ENCODE results near the gene THBD.

THBD gene

GRCh38 chr20:23009636-23010035, 39.8 kb downstream of the THBD start:
- H3K4me3 ChIP-seq (ENCODE audit: low read depth, low read length) = no peak overlapping the region
- no peak for DNase-seq (ENCODE audit: low read depth)
- TF ChIP-seq CTCF (IDR thresholded peaks at IDR 0.05; ENCODE audit: low read depth, low read length) (no peak), MYC (IDR thresholded peaks at IDR 0.05; ENCODE audit: low read depth, low read length) (no peak), MAX (IDR thresholded peaks at IDR 0.05; ENCODE audit: low read depth, low read length) (no peak), POLR2A (IDR thresholded peaks at IDR 0.05; ENCODE audit: extremely low read depth, insufficient read length) (no peak)

GRCh38 chr20:23008667-23009066, 40.8 kb downstream of the THBD start:
- no peak for DNase-seq (ENCODE audit: low read depth)
- H3K4me3 ChIP-seq (ENCODE audit: low read depth, low read length) = no peak overlapping the region
- TF ChIP-seq CTCF (IDR thresholded peaks at IDR 0.05; ENCODE audit: low read depth, low read length) (no peak), POLR2A (IDR thresholded peaks at IDR 0.05; ENCODE audit: extremely low read depth, insufficient read length) (no peak), MAX (IDR thresholded peaks at IDR 0.05; ENCODE audit: low read depth, low read length) (no peak), MYC (IDR thresholded peaks at IDR 0.05; ENCODE audit: low read depth, low read length) (no peak)

- no peak for TF ChIP-seq CTCF (IDR thresholded peaks at IDR 0.05; ENCODE audit: low read depth, low read length)
- TF ChIP-seq MAX (IDR thresholded peaks at IDR 0.05; ENCODE audit: low read depth, low read length) = no peak
- no peak for TF ChIP-seq MYC (IDR thresholded peaks at IDR 0.05; ENCODE audit: low read depth, low read length)
- H3K4me3 ChIP-seq (ENCODE audit: low read depth, low read length) = no peak overlapping the region
- DNase-seq (ENCODE audit: low read depth) = no peak
These were observed 41.4 kb downstream of the THBD start for GRCh38 chr20:23007886-23008655.

GRCh38 chr20:23007462-23007861, 42.0 kb downstream of the THBD start:
- TF ChIP-seq MYC (IDR thresholded peaks at IDR 0.05; ENCODE audit: low read depth, low read length) = no peak
- no peak for TF ChIP-seq POLR2A (IDR thresholded peaks at IDR 0.05; ENCODE audit: extremely low read depth, insufficient read length)
- no peak for TF ChIP-seq MAX (IDR thresholded peaks at IDR 0.05; ENCODE audit: low read depth, low read length)
- TF ChIP-seq CTCF (IDR thresholded peaks at IDR 0.05; ENCODE audit: low read depth, low read length) = no peak
- no peak for DNase-seq (ENCODE audit: low read depth)

GRCh38 chr20:23005776-23006175, 43.7 kb downstream of the THBD start:
- no peak for TF ChIP-seq POLR2A (IDR thresholded peaks at IDR 0.05; ENCODE audit: extremely low read depth, insufficient read length)
- H3K4me3 ChIP-seq (ENCODE audit: low read depth, low read length) = no peak overlapping the region
- DNase-seq (ENCODE audit: low read depth) = peak; percentile 28

More at GRCh38 chr20:23007462-23007861, 42.0 kb downstream of the THBD start:
- H3K4me3 ChIP-seq (ENCODE audit: low read depth, low read length) = no peak overlapping the region

GRCh38 chr20:23003881-23004460, 45.5 kb downstream of the THBD start:
- TF ChIP-seq MAX (IDR thresholded peaks at IDR 0.05; ENCODE audit: low read depth, low read length) = no peak
- DNase-seq (ENCODE audit: low read depth) = no peak

More at GRCh38 chr20:23003881-23004460, 45.5 kb downstream of the THBD start:
- no peak overlapping the region for H3K4me3 ChIP-seq (ENCODE audit: low read depth, low read length)

Data from NB4 (cell line).